H9 (cell line): ENCODE results near the gene SESTD1. TPM values are rescaled to one million over a fixed set of nuclear protein-coding genes. Genes with fewer than 3 reads are reported as not detected.

Source experiments
- DNase-seq: peaks from one replicate; pipeline ENCODE4 v3.0.0-alpha.2; 2017
- H2AFZ ChIP-seq: one replicate; pipeline ENCODE4 v1.6.1; 2013; ENCODE audit warnings: mild to moderate bottlenecking, low read length, control low read depth, moderate library complexity
- H2AK5ac ChIP-seq: 2 replicates; pipeline ENCODE4 v1.6.1; 2013; ENCODE audit warnings: low read length, control low read depth, mixed read lengths; ENCODE audit not compliant: insufficient read length
- H2BK120ac ChIP-seq: one replicate; pipeline ENCODE4 v1.6.1; 2013; ENCODE audit warnings: low read depth, mild to moderate bottlenecking, low read length, control low read depth, inconsistent platforms; ENCODE audit not compliant: poor library complexity, severe bottlenecking
- H2BK12ac ChIP-seq: 2 replicates; pipeline ENCODE4 v1.6.1; 2013; ENCODE audit warnings: low read length, control low read depth, mixed read lengths, low read depth; ENCODE audit not compliant: insufficient read length
- H2BK15ac ChIP-seq: 2 replicates; pipeline ENCODE4 v1.6.1; 2013; ENCODE audit warnings: low read depth, low read length, control low read depth
- H2BK20ac ChIP-seq: one replicate; pipeline ENCODE4 v1.6.1; 2013; ENCODE audit warnings: low read depth, mild to moderate bottlenecking, low read length, control low read depth, inconsistent platforms; ENCODE audit not compliant: poor library complexity, severe bottlenecking
- H2BK5ac ChIP-seq: 2 replicates; pipeline ENCODE4 v1.6.1; 2013; ENCODE audit warnings: low read length, control low read depth, mixed read lengths; ENCODE audit not compliant: insufficient read length
- H3K14ac ChIP-seq: 2 replicates; pipeline ENCODE4 v1.6.1; 2013; ENCODE audit warnings: low read length, control low read depth; ENCODE audit not compliant: insufficient read depth
- H3K18ac ChIP-seq: 2 replicates; pipeline ENCODE4 v1.6.1; 2013; ENCODE audit warnings: low read depth, mild to moderate bottlenecking, mixed read lengths, low read length, control low read depth; ENCODE audit not compliant: insufficient read length
- H3K23ac ChIP-seq: 2 replicates; pipeline ENCODE4 v1.6.1; 2013; ENCODE audit warnings: low read length, control low read depth, mixed read lengths, low read depth; ENCODE audit not compliant: insufficient read length
- H3K23me2 ChIP-seq: 2 replicates; pipeline ENCODE4 v1.6.1; 2013; ENCODE audit warnings: low read depth, mild to moderate bottlenecking, mixed read lengths, low read length, control low read depth; ENCODE audit not compliant: insufficient read length, poor library complexity, severe bottlenecking
- H3K27ac ChIP-seq: 2 replicates; pipeline ENCODE4 v1.5.1; 2013; ENCODE audit warnings: low read length, control low read depth, mixed read lengths, low read depth; ENCODE audit not compliant: insufficient read length
- H3K27me3 ChIP-seq: 2 replicates; pipeline ENCODE4 v1.6.1; 2013; ENCODE audit warnings: low read length, control low read depth, inconsistent platforms; ENCODE audit not compliant: insufficient read depth
- H3K4ac ChIP-seq: 2 replicates; pipeline ENCODE4 v1.6.1; 2013; ENCODE audit warnings: low read depth, mild to moderate bottlenecking, control low read depth, inconsistent platforms, low read length, moderate library complexity
- H3K4me1 ChIP-seq: 2 replicates; pipeline ENCODE4 v1.6.1; 2013; ENCODE audit warnings: low read length, control low read depth, inconsistent platforms; ENCODE audit not compliant: insufficient read depth
- H3K4me2 ChIP-seq: 2 replicates; pipeline ENCODE4 v1.6.1; 2013; ENCODE audit warnings: low read length, control low read depth, mixed read lengths; ENCODE audit not compliant: insufficient read length, insufficient read depth
- H3K56ac ChIP-seq: 2 replicates; pipeline ENCODE4 v1.6.1; 2013; ENCODE audit warnings: low read depth, mild to moderate bottlenecking, mixed read lengths, low read length, control low read depth; ENCODE audit not compliant: insufficient read length
- H3K79me1 ChIP-seq: 2 replicates; pipeline ENCODE4 v1.6.1; 2013; ENCODE audit warnings: low read depth, mild to moderate bottlenecking, moderate library complexity, low read length, control low read depth, inconsistent platforms; ENCODE audit not compliant: insufficient read depth, poor library complexity, severe bottlenecking
- H3K79me2 ChIP-seq: 2 replicates; pipeline ENCODE4 v1.6.1; 2013; ENCODE audit warnings: low read length, control low read depth, inconsistent platforms; ENCODE audit not compliant: insufficient read depth
- H3K9ac ChIP-seq: 2 replicates; pipeline ENCODE4 v1.6.1; 2013; ENCODE audit warnings: low read length, control low read depth, mixed read lengths; ENCODE audit not compliant: insufficient read length; ENCODE audit errors: extremely low read depth
- H3K9me3 ChIP-seq: one replicate; pipeline ENCODE4 v1.6.1; 2013; ENCODE audit warnings: low read depth, low read length, inconsistent platforms; ENCODE audit not compliant: control insufficient read depth
- H3T11ph ChIP-seq: one replicate; pipeline ENCODE4 v1.6.1; 2013; ENCODE audit warnings: mild to moderate bottlenecking, low read length, control low read depth, inconsistent platforms
- H4K20me1 ChIP-seq: one replicate; pipeline ENCODE4 v1.6.1; 2013; ENCODE audit not compliant: control insufficient read depth, insufficient read length, insufficient read depth
- H4K5ac ChIP-seq: 2 replicates; pipeline ENCODE4 v1.6.1; 2013; ENCODE audit warnings: low read depth, mild to moderate bottlenecking, mixed read lengths, low read length, control low read depth; ENCODE audit not compliant: insufficient read length
- H4K8ac ChIP-seq: replicated peaks from 2 replicates; pipeline ENCODE4 v1.6.1; 2013; ENCODE audit warnings: low read length, control low read depth, mixed read lengths, low read depth; ENCODE audit not compliant: insufficient read length
- H4K91ac ChIP-seq: 2 replicates; pipeline ENCODE4 v1.6.1; 2013; ENCODE audit warnings: low read depth, mild to moderate bottlenecking, moderate library complexity, mixed read lengths, low read length, control low read depth; ENCODE audit not compliant: insufficient read length
- H3K27ac Mint-ChIP-seq, 3 experiments: 2 replicates in 2 of 3; 3 replicates in 1 of 3; pipeline ENCODE4 v1.8.0; 2020 to 2021; ENCODE audit warnings: mixed read lengths in 3 of 3, mild to moderate bottlenecking in 1 of 3, moderate library complexity in 1 of 3
- H3K27me3 Mint-ChIP-seq: 2 replicates; pipeline ENCODE4 v1.8.0; 2021; ENCODE audit warnings: low read depth, mild to moderate bottlenecking, moderate library complexity, mixed read lengths
- H3K36me3 Mint-ChIP-seq, 3 experiments: 2 replicates in 2 of 3; 3 replicates in 1 of 3; pipeline ENCODE4 v1.8.0; 2020 to 2021; ENCODE audit warnings: low read depth in 3 of 3, mixed read lengths in 3 of 3; ENCODE audit not compliant: insufficient read depth in 1 of 3
- H3K4me1 Mint-ChIP-seq, 2 experiments: 2 replicates each; pipeline ENCODE4 v1.8.0; 2020; ENCODE audit warnings: mixed read lengths in 2 of 2
- H3K4me3 Mint-ChIP-seq, 2 experiments: 2 replicates in 1 of 2; 3 replicates in 1 of 2; pipeline ENCODE4 v1.8.0; 2020 to 2021; ENCODE audit warnings: mild to moderate bottlenecking in 2 of 2, mixed read lengths in 2 of 2, moderate library complexity in 1 of 2
- H3K9me3 Mint-ChIP-seq, 2 experiments: 2 replicates in 1 of 2; 3 replicates in 1 of 2; pipeline ENCODE4 v1.8.0; 2020; ENCODE audit warnings: mild to moderate bottlenecking in 2 of 2, mixed read lengths in 2 of 2, moderate library complexity in 1 of 2
- CTCF ChIP-seq: fragments of 200-600 bp; sonication (generic); conservative IDR thresholded peaks from 3 replicates; pipeline ENCODE4 v1.8.0; 2021; ENCODE audit warnings: antibody characterized with exemption, mild to moderate bottlenecking
- total RNA-seq: library from RNA; stranded (reverse); gene quantifications from 2 replicates; pipeline ENCODE4 v1.2.1, GENCODE V29; 2021

SESTD1 gene
- total RNA-seq, 1 experiment from 2014 or later: 44.4 TPM

GRCh38 chr2:179239195-179239594 is 25.4 kb downstream of the SESTD1 start:
- no peak overlapping the region for H2BK120ac ChIP-seq
- no peaks in the 10 kb centered on the region for H3K9me3 ChIP-seq
- H3K18ac ChIP-seq: no peak overlapping the region
- Mint-ChIP-seq H3K9me3 (peaks cover 2 to 5% of the 10 kb centered on the region in 2 experiments; a peak in 4 of 5 replicates), H3K36me3 (peaks cover 2 to 7% (median 6%) of the 10 kb centered on the region in 3 experiments; a peak in 4 of 7 replicates), H3K4me3 (no peak overlapping the region), H3K27me3 (no peaks in the 10 kb centered on the region), H3K27ac (no peak overlapping the region), H3K4me1 (peaks cover 29 to 30% of the 10 kb centered on the region in 2 experiments)
- H3K4ac ChIP-seq: no peak overlapping the region
- no peak overlapping the region for H3K27ac ChIP-seq
- no peak overlapping the region for H3K23ac ChIP-seq
- H3K4me2 ChIP-seq: no peak overlapping the region
- no peak overlapping the region for H3K14ac ChIP-seq
- H2AFZ ChIP-seq: no peak overlapping the region
- no peak overlapping the region for H3K56ac ChIP-seq
- H3K27me3 ChIP-seq: no peaks in the 10 kb centered on the region
- H3K4me1 ChIP-seq: peaks cover 4% of the 10 kb centered on the region
- H2BK5ac ChIP-seq: no peak overlapping the region
- peaks cover 4% of the 10 kb centered on the region for H3K79me1 ChIP-seq
- no peak overlapping the region for H3T11ph ChIP-seq
- H2BK15ac ChIP-seq: no peak overlapping the region
- no peak overlapping the region for H4K5ac ChIP-seq
- H2BK20ac ChIP-seq: no peak overlapping the region
- no peak overlapping the region for H2AK5ac ChIP-seq
- H3K79me2 ChIP-seq: peaks cover 2% of the 10 kb centered on the region; the same call in 1 of the 2 replicates
- TF ChIP-seq CTCF: no peak
- no peak for DNase-seq
- no peak overlapping the region for H2BK12ac ChIP-seq
- no peak overlapping the region for H4K8ac ChIP-seq
- H4K20me1 ChIP-seq: no peaks in the 10 kb centered on the region
- no peaks in the 10 kb centered on the region for H3K23me2 ChIP-seq
- H4K91ac ChIP-seq: no peak overlapping the region
- no peak overlapping the region for H3K9ac ChIP-seq
